ENCODE measurements around the gene ZBTB46.
A peak's percentile ranks its signal among the peaks of the same experiment; 100 is the strongest.

The ZBTB46 gene

DNA sequence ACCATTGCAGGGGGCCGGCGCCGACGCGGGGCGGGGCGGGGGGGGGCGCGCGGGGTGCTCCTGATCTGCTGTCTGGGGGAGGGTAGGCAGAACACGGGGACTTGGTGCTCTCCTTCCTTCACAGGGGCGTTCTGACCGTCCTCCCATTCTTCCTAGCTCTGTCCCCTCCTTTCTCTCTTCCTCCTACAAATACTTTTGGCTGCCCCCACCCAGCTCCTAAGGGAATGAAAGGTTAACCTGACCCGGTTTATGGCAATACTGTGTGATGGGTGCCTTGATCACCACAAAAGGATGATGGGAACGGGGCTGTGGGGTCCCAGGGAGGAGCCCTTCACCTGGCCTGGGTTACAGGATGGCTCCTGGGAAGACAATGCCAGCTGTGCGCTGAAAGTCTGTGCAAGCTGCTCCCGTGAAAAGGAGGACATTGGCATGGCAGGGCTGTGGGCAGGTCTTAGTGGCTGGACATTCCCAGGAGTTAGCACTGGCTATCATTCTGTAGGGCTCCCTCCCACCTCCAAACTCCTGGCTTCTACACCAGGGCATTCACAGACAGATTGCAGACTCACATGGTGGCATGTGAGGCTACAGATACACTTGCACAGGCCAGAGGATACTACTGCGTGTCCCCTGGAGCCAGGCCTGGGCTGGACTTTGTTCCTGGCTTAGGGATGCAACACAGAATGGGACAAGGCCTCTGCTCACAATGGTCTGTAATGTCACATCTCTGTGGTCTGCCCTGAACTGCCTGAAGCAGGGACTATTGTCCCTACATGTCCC is 32.1 kb upstream of the ZBTB46 start:
- Mint-ChIP-seq H3K27me3 (no peaks in the 10 kb centered on the region), H3K27ac (peak overlapping the region; percentile 98), H3K9me3 (no peaks in the 10 kb centered on the region), H3K4me1 (peaks cover 38 to 52% of the 10 kb centered on the region in 2 donors), H3K4me3 (peak overlapping the region; percentile 89 to 99), H3K36me3 (peaks cover 18 to 25% of the 10 kb centered on the region in 2 donors)
- ATAC-seq (replicated peaks) (no peak), DNase-seq (no peak)

DNA sequence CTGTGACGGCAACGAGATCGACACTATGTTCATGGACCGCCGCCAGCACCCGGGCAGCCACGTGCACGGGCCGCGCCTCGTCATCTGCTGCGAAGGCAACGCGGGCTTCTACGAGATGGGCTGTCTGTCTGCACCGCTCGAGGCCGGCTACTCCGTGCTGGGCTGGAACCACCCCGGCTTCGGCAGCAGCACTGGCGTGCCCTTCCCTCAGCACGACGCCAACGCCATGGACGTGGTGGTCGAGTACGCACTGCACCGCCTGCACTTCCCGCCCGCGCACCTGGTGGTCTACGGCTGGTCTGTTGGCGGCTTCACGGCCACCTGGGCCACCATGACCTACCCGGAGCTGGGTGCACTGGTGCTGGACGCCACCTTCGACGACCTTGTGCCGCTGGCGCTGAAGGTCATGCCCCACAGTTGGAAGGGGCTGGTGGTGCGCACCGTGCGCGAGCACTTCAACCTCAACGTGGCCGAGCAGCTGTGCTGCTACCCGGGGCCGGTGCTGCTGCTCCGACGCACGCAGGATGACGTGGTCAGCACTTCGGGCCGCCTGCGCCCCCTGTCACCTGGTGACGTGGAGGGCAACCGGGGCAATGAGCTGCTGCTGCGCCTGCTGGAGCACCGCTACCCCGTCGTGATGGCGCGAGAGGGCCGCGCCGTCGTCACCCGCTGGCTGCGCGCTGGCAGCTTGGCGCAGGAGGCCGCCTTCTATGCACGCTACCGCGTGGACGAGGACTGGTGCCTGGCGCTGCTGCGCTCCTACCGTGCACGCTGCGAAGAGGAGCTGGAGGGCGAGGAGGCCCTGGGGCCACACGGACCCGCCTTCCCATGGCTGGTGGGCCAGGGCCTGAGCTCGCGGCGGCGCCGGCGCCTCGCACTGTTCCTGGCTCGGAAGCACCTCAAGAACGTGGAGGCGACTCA is 31.2 kb upstream of the ZBTB46 start:
- H3K27ac Mint-ChIP-seq: no peak overlapping the region
- DNase-seq (no peak), ATAC-seq (replicated peaks) (no peak)
- no peaks in the 10 kb centered on the region for H3K9me3 Mint-ChIP-seq
- H3K4me3 Mint-ChIP-seq: no peak overlapping the region
- no peaks in the 10 kb centered on the region for H3K27me3 Mint-ChIP-seq
- peaks cover 16 to 21% of the 10 kb centered on the region in 2 donors for H3K36me3 Mint-ChIP-seq
- H3K4me1 Mint-ChIP-seq: peaks cover 41 to 58% of the 10 kb centered on the region in 2 donors

DNA sequence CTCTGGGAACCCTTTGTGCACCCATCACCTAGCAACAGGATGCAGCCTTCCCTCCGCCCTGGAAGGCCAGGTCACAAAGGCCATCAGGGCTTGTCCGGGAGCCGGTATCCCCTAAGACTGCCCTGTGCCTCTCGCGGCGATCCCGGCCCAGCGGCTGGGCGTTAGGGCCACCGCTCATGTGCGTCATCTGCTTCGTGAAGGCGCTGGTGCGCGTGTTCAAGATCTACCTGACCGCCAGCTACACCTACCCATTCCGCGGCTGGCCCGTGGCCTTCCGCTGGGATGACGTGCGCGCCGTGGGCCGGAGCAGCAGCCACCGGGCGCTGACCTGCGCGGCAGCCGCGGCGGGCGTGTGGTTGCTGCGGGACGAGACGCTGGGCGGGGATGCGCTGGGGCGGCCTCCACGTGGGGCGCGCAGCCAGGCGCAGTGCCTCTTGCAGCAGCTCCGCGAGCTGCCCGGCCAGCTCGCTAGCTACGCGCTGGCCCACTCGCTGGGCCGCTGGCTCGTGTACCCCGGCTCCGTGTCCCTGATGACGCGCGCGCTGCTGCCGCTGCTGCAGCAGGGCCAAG is 30.4 kb upstream of the ZBTB46 start, which contains the start of gene ABHD16B:
Gene ABHD16B (plus strand): TSS at position 134 of the 570 bp plus-strand sequence. CDS start 43 bp downstream, at position 177.
- no peak for DNase-seq
- no peak for ATAC-seq (replicated peaks)
- Mint-ChIP-seq H3K27me3 (no peaks in the 10 kb centered on the region), H3K9me3 (no peaks in the 10 kb centered on the region), H3K27ac (peak within 1 kb of the TSS; percentile 79), H3K36me3 (peaks cover 16 to 21% of the 10 kb centered on the region in 2 donors), H3K4me1 (peaks cover 44 to 66% of the 10 kb centered on the region in 2 donors), H3K4me3 (peak within 1 kb of the TSS in 1 of 2 donors; percentile 55)

DNA sequence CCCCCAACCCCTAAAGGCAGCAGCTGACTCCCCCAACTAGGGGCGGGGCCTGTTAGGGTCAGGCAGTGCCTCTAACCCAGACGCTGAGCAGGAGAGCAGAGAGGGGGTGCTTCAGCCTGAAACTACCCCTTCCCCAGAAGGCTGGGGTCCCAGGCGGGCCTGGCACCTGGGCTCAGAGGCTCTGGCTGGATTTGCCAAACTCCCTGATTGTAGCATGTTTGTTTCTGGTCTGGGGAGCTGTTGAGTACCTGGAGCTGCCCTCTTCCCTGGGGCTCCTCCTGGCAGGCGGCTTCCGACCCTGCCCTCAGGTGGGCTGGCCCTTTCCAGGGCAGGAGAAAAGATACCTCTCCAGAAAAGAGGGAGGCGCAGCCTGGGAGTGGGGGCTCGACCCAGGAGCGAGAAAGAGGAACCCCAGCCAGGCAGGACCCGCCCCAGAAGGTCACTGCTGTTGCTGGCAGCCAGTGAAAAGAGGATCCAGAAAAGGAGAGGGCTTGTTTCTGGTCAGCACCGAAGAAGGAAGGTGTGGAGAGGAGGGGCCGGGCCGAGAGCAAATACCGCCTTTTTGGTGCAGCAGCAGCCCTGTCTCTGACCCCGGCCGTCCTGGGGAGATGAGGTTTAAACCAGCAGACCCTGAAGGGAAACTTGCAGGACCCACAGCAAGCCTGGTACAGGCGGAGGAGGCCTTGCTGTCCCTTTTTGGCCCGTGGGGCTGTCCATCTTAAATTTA is 29.4 kb upstream of the ZBTB46 start:
- peak overlapping the region; percentile 79 for H3K27ac Mint-ChIP-seq
- DNase-seq: no peak
- H3K36me3 Mint-ChIP-seq: peaks cover 16 to 21% of the 10 kb centered on the region in 2 donors
- ATAC-seq (replicated peaks): no peak
- H3K4me3 Mint-ChIP-seq: peak overlapping the region in 1 of 2 donors; percentile 55
- H3K27me3 Mint-ChIP-seq: no peaks in the 10 kb centered on the region
- H3K9me3 Mint-ChIP-seq: no peaks in the 10 kb centered on the region
- H3K4me1 Mint-ChIP-seq: peaks cover 40 to 62% of the 10 kb centered on the region in 2 donors

DNA sequence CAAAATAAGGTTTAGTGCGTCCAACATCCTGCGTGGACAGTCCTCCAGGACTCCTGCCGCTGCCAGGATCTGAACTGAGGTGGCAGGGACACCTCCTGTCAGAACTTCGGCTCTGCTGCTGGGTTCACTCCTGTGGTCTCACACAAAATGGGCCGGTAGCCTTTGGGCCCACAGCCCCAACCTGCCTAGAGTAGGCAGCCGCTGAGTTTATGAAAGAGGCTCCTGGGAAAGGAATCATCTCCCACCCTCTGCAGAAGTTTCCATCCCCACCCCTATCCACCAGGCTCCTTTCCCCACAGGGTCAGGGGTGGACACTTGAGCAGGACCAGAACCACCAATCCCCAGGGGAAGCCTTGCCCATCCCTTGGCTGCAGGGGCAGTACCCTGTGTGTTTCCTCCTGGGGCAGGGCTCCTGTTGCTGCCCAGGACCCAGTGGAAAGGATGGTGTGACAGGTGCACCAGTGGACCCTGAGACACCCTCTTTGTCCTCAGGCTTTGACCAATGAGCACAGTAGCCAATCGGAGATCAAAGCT is 28.2 kb upstream of the ZBTB46 start:
- H3K27ac Mint-ChIP-seq: peak overlapping the region; percentile 59
- peaks cover 16 to 21% of the 10 kb centered on the region in 2 donors for H3K36me3 Mint-ChIP-seq

DNA sequence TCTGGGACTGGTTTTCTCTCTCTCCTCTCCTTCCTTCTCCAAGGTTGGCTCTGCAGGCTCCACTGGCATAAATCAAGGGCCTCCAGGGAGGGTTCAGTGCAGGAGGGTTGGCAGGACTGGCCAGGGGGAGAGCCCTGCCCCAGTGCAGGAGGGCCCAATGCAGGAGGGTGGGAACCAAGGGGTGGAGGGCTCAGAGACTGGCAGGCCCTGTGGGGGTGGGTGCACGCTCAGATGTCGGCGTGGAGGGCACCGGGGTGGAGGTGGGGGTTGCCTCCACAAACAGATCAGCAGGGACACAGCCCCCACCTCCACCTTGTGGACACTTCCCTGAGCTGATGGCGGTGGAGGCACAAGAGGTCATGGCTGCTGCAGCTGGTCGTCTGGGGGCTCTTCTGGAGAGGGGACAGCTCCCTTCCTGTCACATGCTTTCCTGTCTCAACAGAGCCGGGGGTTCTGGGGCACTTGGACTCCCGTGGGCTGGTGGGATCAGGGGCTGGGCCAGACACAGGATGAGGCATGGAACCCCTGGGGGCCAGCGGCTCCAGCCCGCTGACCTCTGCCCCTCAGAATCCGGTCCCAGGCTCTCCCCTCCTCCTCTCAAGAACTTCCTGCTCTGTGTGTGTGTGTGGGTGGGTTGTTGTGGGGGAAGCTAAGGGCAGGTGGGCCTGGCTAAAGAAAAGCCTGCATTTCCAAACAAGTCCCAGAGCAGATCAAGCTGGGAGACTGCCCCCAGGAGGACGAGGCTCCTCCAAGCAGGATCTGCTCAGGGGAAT is 27.5 kb upstream of the ZBTB46 start:
- Mint-ChIP-seq H3K27me3 (peaks cover 4 to 11% of the 10 kb centered on the region in 2 donors), H3K4me1 (peaks cover 42 to 66% of the 10 kb centered on the region in 2 donors), H3K4me3 (peak overlapping the region; percentile 41 to 69), H3K36me3 (peaks cover 14 to 17% of the 10 kb centered on the region in 2 donors), H3K9me3 (no peaks in the 10 kb centered on the region), H3K27ac (peak overlapping the region; percentile 67)
- ATAC-seq (replicated peaks) (peak; percentile 22 to 29), DNase-seq (no peak)

More for the DNA sequence above, 28.2 kb upstream of the ZBTB46 start:
- Mint-ChIP-seq H3K4me3 (peak overlapping the region in 1 of 2 donors; percentile 69), H3K9me3 (no peaks in the 10 kb centered on the region), H3K27me3 (peaks cover 0 to 4% of the 10 kb centered on the region in 2 donors), H3K4me1 (peaks cover 44 to 66% of the 10 kb centered on the region in 2 donors)
- DNase-seq (no peak), ATAC-seq (replicated peaks) (no peak)

DNA sequence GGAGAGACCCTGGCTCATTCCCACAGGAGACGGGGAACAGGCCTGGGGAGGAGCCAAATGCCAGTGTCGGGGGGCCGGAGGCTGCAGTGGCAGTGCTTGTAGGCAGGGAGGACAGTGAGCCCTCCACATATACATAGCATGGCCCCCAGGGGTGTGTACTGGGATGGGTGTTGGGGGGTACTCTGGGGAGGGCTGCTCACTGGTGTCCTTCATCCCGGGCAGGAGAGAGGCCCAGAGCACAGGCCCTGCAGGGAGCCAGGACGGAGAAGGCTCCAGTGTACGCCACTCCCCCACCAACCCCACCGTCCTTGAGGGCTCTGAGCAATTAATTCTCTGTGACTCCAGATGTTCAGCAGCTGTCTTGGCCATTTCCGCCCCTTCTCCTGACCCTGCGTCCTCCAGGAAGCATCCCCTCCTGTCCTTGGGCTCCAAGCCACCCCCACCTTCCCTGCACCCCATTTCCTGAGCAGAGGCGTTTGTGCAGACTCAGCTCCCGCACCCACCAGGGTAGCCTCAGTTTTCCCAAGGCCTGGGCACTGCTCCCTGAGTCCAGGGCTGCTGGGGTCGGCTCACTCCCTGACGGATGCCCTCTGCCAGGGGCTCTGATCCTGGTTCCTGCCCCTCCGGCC is 26.8 kb upstream of the ZBTB46 start:
- DNase-seq: no peak
- Mint-ChIP-seq H3K27ac (peak overlapping the region; percentile 67), H3K4me3 (peak overlapping the region; percentile 41 to 69), H3K36me3 (peaks cover 9 to 12% of the 10 kb centered on the region in 2 donors), H3K9me3 (no peaks in the 10 kb centered on the region), H3K4me1 (peaks cover 36 to 63% of the 10 kb centered on the region in 2 donors), H3K27me3 (peaks cover 7 to 12% of the 10 kb centered on the region in 2 donors)
- peak in 1 of 2 donors; percentile 3 for ATAC-seq (replicated peaks)

DNA sequence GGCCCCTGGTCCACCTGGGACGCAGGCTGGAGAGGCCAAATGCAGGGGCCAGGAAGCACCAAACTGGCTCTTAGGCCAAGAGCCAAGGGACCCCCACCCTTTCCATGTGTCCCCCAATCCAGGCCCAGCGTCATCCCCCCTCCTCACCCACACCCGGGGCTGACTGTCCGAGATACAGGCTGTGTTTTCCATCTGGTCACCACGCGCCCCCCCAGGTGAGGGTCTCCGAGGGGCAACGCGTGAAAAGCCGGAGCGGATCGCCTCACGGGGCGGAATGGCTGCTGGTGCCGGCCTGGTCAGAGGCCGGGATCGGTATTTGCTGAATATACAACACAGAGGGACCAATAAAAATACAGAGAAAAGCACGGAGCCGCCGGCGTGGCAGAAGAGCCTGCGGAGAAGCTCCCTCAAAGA is 25.0 kb upstream of the ZBTB46 start:
- Mint-ChIP-seq H3K4me1 (peaks cover 44 to 73% of the 10 kb centered on the region in 2 donors), H3K27me3 (peaks cover 12 to 20% of the 10 kb centered on the region in 2 donors), H3K9me3 (no peaks in the 10 kb centered on the region), H3K36me3 (peaks cover 8 to 9% of the 10 kb centered on the region in 2 donors), H3K27ac (peak overlapping the region; percentile 37), H3K4me3 (no peak overlapping the region)
- no peak for DNase-seq
- no peak for ATAC-seq (replicated peaks)

DNA sequence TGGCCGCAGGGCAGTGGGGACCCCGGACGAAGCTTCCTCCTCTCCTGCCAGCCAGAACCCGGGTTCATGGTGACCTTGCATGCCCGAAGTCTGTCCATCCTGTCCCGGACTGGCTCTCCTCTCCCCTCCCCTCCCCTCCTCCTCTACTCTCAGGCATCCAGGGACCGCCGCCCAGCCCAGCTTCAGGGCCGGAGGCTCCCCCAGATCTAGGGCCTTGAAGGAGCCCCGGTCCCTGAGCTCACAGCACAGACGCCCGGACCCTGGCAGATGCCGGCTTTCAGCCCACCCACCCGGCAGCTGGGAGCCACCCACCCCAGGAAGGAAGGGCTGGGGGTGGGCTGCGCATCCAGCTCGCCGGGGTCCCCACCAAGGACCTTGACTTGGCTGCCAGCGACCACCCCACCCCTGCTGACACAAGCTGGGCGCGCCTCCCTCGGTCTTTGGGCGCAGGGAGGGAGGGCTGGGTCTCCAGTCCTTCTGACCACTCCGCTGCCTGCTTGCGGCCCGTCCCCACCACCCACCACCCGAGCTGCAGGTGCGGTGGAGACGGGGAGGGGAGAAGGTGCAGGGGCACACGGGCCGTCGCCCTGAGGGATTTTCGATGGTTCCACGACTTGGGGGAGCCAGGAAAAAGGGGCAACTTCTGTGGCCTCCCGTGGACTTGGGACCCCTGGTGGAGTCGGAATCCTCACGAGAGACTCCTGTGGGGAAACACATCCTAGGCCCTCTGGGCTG is 24.5 kb upstream of the ZBTB46 start:
- no peak overlapping the region for H3K4me3 Mint-ChIP-seq
- DNase-seq (no peak), ATAC-seq (replicated peaks) (no peak)
- peaks cover 0 to 1% of the 10 kb centered on the region in 2 donors for H3K9me3 Mint-ChIP-seq
- peaks cover 4 to 5% of the 10 kb centered on the region in 2 donors for H3K36me3 Mint-ChIP-seq
- no peak overlapping the region for H3K27ac Mint-ChIP-seq
- peaks cover 45 to 73% of the 10 kb centered on the region in 2 donors for H3K4me1 Mint-ChIP-seq
- H3K27me3 Mint-ChIP-seq: peaks cover 14 to 22% of the 10 kb centered on the region in 2 donors

DNA sequence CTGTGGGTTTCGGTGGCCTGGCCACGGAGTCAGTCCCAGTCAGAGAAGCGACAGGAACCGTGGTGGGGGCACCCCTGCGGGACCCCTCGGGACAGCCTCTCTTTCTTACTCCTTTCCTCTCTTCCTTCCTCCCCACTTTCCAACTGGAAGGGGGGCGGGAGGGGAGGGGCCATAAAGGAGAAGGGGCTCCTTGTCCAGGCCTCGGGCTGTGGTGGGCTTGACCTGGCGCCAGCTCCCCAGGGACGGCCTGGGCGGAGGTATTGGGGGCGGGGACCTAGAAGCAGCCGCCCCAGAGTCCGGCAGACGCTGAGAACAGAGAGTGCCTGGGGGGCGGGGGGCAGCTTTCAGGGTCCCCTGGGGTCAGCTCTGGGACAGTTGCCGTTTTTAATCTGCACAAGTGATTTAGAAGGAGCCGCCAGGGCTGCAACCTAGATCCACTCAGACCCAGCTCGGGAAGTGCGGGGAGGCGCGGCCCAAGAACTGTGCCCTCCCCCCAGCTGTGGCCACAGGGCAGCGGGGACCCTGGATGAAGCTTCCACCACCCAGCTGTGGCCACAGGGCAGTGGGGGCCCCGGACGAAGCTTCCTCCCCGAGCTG is 23.8 kb upstream of the ZBTB46 start:
- Mint-ChIP-seq H3K4me3 (peak overlapping the region in 1 of 2 donors; percentile 50), H3K9me3 (peaks cover 0 to 1% of the 10 kb centered on the region in 2 donors), H3K36me3 (peaks cover 0 to 4% of the 10 kb centered on the region in 2 donors), H3K27me3 (peaks cover 16 to 24% of the 10 kb centered on the region in 2 donors), H3K4me1 (peaks cover 44 to 73% of the 10 kb centered on the region in 2 donors), H3K27ac (no peak overlapping the region)
- DNase-seq (no peak), ATAC-seq (replicated peaks) (no peak)

DNA sequence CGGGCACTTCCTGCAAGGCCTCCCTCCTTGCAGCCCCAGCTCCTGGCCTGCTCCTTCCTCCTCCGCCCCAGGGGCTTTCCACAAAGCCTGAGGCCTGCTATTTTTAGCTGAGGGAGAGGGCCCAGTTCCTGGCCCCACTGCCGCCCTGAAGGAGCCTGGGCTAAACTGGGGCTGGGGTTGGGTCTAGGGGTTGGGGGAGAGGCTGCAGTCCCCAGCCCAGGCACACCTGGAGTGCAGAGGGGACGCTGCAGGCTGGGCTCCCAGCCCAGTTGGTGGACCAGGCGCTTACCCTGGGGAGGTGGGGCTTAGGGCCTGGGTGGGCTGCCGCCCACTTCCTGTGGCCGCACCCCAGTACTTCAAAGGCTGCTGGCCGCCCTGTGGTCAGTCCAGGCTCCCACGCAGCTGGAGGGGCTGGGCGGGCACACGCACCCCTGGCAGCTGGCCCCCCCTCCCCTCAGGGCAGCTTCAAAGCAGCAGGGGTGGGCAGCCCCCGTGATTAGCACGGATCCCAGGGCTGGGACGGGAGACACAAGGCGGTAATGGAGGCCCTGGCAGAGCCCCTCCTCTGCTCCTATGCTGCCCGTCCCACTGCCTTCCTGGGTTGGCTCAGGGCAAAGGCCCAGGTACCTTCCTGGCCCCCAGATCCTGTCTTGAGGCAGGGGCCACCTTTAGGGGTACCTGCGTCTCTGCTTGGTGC is 23.2 kb upstream of the ZBTB46 start:
- H3K27me3 Mint-ChIP-seq: peaks cover 16 to 24% of the 10 kb centered on the region in 2 donors
- peak overlapping the region; percentile 56 for H3K27ac Mint-ChIP-seq
- DNase-seq (no peak), ATAC-seq (replicated peaks) (no peak)
- peaks cover 41 to 68% of the 10 kb centered on the region in 2 donors for H3K4me1 Mint-ChIP-seq
- H3K9me3 Mint-ChIP-seq: peaks cover 0 to 1% of the 10 kb centered on the region in 2 donors
- H3K36me3 Mint-ChIP-seq: peaks cover 0 to 4% of the 10 kb centered on the region in 2 donors
- peak overlapping the region; percentile 4 to 50 for H3K4me3 Mint-ChIP-seq

Data from stimulated activated naive B cell treated with anti-CD40 and anti-IgM and Interleukin-4, amounts not matched to agents 10 μg/mL and 1 μg/mL and 100 μg/mL, for 72 hours (primary cell).